Astrocyte (in vitro differentiated cells and primary cell): ENCODE measurements around the gene NR1H2. TPM values are rescaled to one million over a fixed set of nuclear protein-coding genes. Genes with fewer than 3 reads are reported as not detected.
"Not testable (repeated sequence)": the region's sequence is repeated elsewhere in the genome, so short reads cannot be mapped to it uniquely, and the experiment has no call there.

ENCODE experiments used
- DNase-seq: peaks from one replicate; pipeline ENCODE4 v3.0.0-alpha.2; 2010; ENCODE audit warnings: low read depth
- FAIRE-seq: peaks from 2 replicates; lab custom pipeline; 2011; peaks lifted over from hg19 to GRCh38; lab: Jason Lieb, UNC
- H2AFZ ChIP-seq: 2 replicates; pipeline ENCODE4 v1.6.0; 2012; ENCODE audit warnings: low read depth, low read length, inconsistent platforms
- H3K27ac ChIP-seq: 2 replicates; pipeline ENCODE4 v1.5.1; 2011; ENCODE audit warnings: low read depth, low read length, inconsistent platforms
- H3K27me3 ChIP-seq: 2 replicates; pipeline ENCODE4 v1.6.0; 2011; ENCODE audit warnings: low read length, inconsistent platforms; ENCODE audit not compliant: insufficient read depth
- H3K36me3 ChIP-seq: 2 replicates; pipeline ENCODE4 v1.5.1; 2011; ENCODE audit warnings: low read length, inconsistent platforms; ENCODE audit not compliant: insufficient read depth
- H3K4me1 ChIP-seq: 2 replicates; pipeline ENCODE4 v1.5.1; 2011; ENCODE audit warnings: low read length, inconsistent platforms; ENCODE audit not compliant: insufficient read depth
- H3K4me2 ChIP-seq: 2 replicates; pipeline ENCODE4 v1.6.0; 2012; ENCODE audit warnings: low read length, inconsistent platforms
- H3K4me3 ChIP-seq: 2 replicates; pipeline ENCODE4 v1.5.1; 2011; ENCODE audit warnings: low read depth, mild to moderate bottlenecking, low read length, inconsistent platforms; ENCODE audit not compliant: insufficient read depth
- H3K79me2 ChIP-seq: 2 replicates; pipeline ENCODE4 v1.6.0; 2012; ENCODE audit warnings: mild to moderate bottlenecking, low read length, inconsistent platforms; ENCODE audit not compliant: insufficient read depth
- H3K9ac ChIP-seq: 2 replicates; pipeline ENCODE4 v1.6.0; 2012; ENCODE audit warnings: mild to moderate bottlenecking, low read length, inconsistent platforms
- H3K9me3 ChIP-seq: 2 replicates; pipeline ENCODE4 v1.5.1; 2012; ENCODE audit warnings: low read depth, mild to moderate bottlenecking, low read length, inconsistent platforms; ENCODE audit not compliant: insufficient read depth
- H4K20me1 ChIP-seq: 2 replicates; pipeline ENCODE4 v1.6.0; 2012; ENCODE audit warnings: low read length, inconsistent platforms; ENCODE audit not compliant: insufficient read depth
- H3K27ac Mint-ChIP-seq: one replicate; pipeline ENCODE4 v1.8.0; 2021; ENCODE audit warnings: mild to moderate bottlenecking, mixed read lengths; ENCODE audit not compliant: unreplicated experiment
- H3K27me3 Mint-ChIP-seq: one replicate; pipeline ENCODE4 v1.8.0; 2021; ENCODE audit warnings: low read depth, mixed read lengths; ENCODE audit not compliant: unreplicated experiment
- H3K36me3 Mint-ChIP-seq: one replicate; pipeline ENCODE4 v1.8.0; 2021; ENCODE audit warnings: low read depth, mixed read lengths; ENCODE audit not compliant: unreplicated experiment
- H3K4me1 Mint-ChIP-seq: one replicate; pipeline ENCODE4 v1.8.0; 2021; ENCODE audit warnings: low read depth, mixed read lengths; ENCODE audit not compliant: unreplicated experiment
- H3K4me3 Mint-ChIP-seq: one replicate; pipeline ENCODE4 v1.8.0; 2021; ENCODE audit warnings: mild to moderate bottlenecking, moderate library complexity, mixed read lengths; ENCODE audit not compliant: unreplicated experiment
- H3K9me3 Mint-ChIP-seq: one replicate; pipeline ENCODE4 v1.8.0; 2021; ENCODE audit warnings: mild to moderate bottlenecking, mixed read lengths; ENCODE audit not compliant: unreplicated experiment
- EZH2 ChIP-seq: IDR thresholded peaks from 2 replicates; pipeline ENCODE4 v1.6.1; 2012; ENCODE audit warnings: mild to moderate bottlenecking, low read length, inconsistent platforms; ENCODE audit not compliant: insufficient read depth
- total RNA-seq: library from RNA; stranded (reverse); gene quantifications from 2 replicates; pipeline ENCODE4 v1.2.1, GENCODE V29; 2021
- TF ChIP-seq, protein P1 (sequence below): IDR thresholded peaks from 2 replicates; pipeline ENCODE4 v1.5.1; 2011; ENCODE audit warnings: low read depth, mild to moderate bottlenecking, inconsistent platforms, low read length, moderate library complexity; ENCODE audit not compliant: insufficient read depth

NR1H2 gene
- total RNA-seq, 1 donor from 2014 or later = 33.4 TPM

DNA sequence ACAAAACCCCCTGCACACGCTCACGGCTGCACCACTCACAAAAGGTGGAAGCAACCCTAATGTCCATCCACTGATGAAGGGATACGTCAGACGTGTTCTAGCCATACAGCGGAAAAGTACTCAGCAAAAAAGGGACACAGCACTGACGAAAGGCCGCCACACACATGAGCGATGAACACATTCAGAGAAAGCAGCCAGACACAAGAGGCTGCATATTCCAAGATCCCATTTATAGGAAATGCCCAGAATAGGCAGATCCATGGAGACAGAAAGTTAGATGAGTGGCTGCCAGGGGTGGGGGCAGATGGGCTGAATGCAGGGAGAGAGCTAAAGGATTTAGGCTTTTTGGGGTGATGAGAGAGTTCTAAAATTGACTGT is 11.6 kb downstream of the NR1H2 start:
- H3K27ac Mint-ChIP-seq = no peak overlapping the region
- FAIRE-seq = no peak

DNA sequence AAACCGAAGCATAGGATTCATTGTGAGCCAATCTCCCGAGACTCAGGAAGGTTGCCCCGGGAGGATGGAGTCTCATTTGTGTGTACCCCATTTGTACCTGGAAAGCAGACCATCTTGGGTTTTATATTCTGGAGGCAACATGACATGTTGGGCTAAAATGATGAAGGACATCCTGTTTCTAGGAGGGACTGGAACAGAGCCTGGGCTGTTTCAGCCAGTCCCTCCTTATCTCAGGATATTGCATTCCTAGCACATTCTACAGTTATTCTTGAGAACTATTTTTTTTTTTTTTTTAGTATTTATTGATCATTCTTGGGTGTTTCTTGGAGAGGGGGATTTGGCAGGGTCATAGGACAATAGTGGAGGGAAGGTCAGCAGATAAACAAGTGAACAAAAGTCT is 14.0 kb downstream of the NR1H2 start:
- not testable (repeated sequence) for H3K4me1 ChIP-seq, H3K4me3 Mint-ChIP-seq, H4K20me1 ChIP-seq, H3K4me1 Mint-ChIP-seq, H3K27ac Mint-ChIP-seq, H3K36me3 Mint-ChIP-seq, H3K9me3 Mint-ChIP-seq, H3K9me3 ChIP-seq, H2AFZ ChIP-seq, FAIRE-seq, H3K4me2 ChIP-seq, H3K36me3 ChIP-seq, H3K27me3 Mint-ChIP-seq, DNase-seq, H3K27me3 ChIP-seq, H3K4me3 ChIP-seq, H3K27ac ChIP-seq, H3K9ac ChIP-seq
- peaks cover 30% of the 10 kb centered on the region for H3K79me2 ChIP-seq

More for the DNA sequence above, 11.6 kb downstream of the NR1H2 start:
- H3K4me1 Mint-ChIP-seq = peaks cover 6% of the 10 kb centered on the region
- H3K36me3 ChIP-seq = peaks cover 5% of the 10 kb centered on the region
- no peak overlapping the region for H3K4me3 Mint-ChIP-seq
- no peaks in the 10 kb centered on the region for H3K27me3 ChIP-seq
- H3K79me2 ChIP-seq = peaks cover 33% of the 10 kb centered on the region
- H3K9me3 ChIP-seq = no peaks in the 10 kb centered on the region
- peaks cover 9% of the 10 kb centered on the region for H3K36me3 Mint-ChIP-seq
- H3K27me3 Mint-ChIP-seq = no peaks in the 10 kb centered on the region
- TF ChIP-seq EZH2 = no peak
- H3K9ac ChIP-seq = no peak overlapping the region
- no peak overlapping the region for H3K27ac ChIP-seq
- DNase-seq = no peak
- peaks cover 11% of the 10 kb centered on the region for H3K4me1 ChIP-seq
- no peak overlapping the region for H2AFZ ChIP-seq
- no peak overlapping the region for H3K4me3 ChIP-seq
- peaks cover 2% of the 10 kb centered on the region for H3K9me3 Mint-ChIP-seq
- H4K20me1 ChIP-seq = no peaks in the 10 kb centered on the region
- H3K4me2 ChIP-seq = no peak overlapping the region

DNA sequence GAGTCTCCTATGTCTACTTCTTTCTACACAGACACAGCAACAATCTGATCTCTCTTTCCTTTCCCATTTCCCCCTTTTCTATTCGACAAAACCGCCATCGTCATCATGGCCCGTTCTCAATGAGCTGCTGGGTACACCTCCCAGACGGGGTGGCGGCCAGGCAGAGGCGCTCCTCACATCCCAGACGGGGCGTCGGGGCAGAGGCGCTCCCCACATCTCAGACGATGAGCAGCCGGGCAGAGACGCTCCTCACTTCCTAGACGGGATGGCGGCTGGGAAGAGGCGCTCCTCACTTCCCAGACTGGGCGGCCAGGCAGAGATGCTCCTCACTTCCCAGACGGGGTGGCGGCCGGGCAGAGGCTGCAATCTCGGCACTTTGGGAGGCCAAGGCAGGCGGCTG is 14.7 kb downstream of the NR1H2 start:
- not testable (repeated sequence) for H3K27me3 Mint-ChIP-seq, H3K4me3 ChIP-seq, H3K4me1 ChIP-seq, H3K9me3 ChIP-seq, FAIRE-seq, H3K4me3 Mint-ChIP-seq, H2AFZ ChIP-seq, H3K9me3 Mint-ChIP-seq, H3K36me3 ChIP-seq, H3K27ac ChIP-seq, H3K4me1 Mint-ChIP-seq, H3K9ac ChIP-seq, H3K27me3 ChIP-seq, H4K20me1 ChIP-seq, H3K4me2 ChIP-seq, H3K36me3 Mint-ChIP-seq, DNase-seq, H3K27ac Mint-ChIP-seq
- H3K79me2 ChIP-seq = peaks cover 23% of the 10 kb centered on the region

DNA sequence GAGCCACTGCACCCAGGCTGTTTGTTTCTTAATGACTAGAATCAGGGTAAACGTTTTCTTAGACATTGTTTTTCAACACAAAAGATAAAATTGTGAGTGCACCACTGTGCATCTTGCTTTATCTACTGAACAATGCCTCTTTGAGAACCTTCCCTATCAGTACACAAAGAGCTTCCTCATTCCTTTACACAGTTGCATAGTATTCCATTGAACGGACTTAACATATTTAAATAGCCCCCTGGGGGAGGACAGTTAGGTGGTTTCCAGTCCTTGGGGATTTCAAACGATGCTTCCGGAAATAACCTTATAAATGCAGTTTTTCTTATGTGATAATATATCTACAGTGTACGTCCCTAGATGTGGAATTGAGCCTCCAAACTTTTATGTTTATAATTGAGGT is 16.5 kb downstream of the NR1H2 start:
- Histone ChIP-seq H3K4me2 (no peak overlapping the region), H3K27ac (no peak overlapping the region), H3K9ac (no peak overlapping the region), H3K36me3 (peaks cover 3% of the 10 kb centered on the region), H3K79me2 (peaks cover 10% of the 10 kb centered on the region), H2AFZ (no peak overlapping the region), H3K9me3 (no peaks in the 10 kb centered on the region), H4K20me1 (peaks cover 3% of the 10 kb centered on the region), H3K4me1 (no peaks in the 10 kb centered on the region), H3K27me3 (no peaks in the 10 kb centered on the region), H3K4me3 (no peak overlapping the region)
- TF ChIP-seq, protein P1, sequence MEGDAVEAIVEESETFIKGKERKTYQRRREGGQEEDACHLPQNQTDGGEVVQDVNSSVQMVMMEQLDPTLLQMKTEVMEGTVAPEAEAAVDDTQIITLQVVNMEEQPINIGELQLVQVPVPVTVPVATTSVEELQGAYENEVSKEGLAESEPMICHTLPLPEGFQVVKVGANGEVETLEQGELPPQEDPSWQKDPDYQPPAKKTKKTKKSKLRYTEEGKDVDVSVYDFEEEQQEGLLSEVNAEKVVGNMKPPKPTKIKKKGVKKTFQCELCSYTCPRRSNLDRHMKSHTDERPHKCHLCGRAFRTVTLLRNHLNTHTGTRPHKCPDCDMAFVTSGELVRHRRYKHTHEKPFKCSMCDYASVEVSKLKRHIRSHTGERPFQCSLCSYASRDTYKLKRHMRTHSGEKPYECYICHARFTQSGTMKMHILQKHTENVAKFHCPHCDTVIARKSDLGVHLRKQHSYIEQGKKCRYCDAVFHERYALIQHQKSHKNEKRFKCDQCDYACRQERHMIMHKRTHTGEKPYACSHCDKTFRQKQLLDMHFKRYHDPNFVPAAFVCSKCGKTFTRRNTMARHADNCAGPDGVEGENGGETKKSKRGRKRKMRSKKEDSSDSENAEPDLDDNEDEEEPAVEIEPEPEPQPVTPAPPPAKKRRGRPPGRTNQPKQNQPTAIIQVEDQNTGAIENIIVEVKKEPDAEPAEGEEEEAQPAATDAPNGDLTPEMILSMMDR = no peak
- no peak for TF ChIP-seq EZH2
- Mint-ChIP-seq H3K27ac (no peak overlapping the region), H3K27me3 (no peaks in the 10 kb centered on the region), H3K4me3 (no peak overlapping the region), H3K36me3 (peaks cover 8% of the 10 kb centered on the region), H3K4me1 (no peaks in the 10 kb centered on the region), H3K9me3 (peaks cover 2% of the 10 kb centered on the region)
- DNase-seq = no peak
- no peak for FAIRE-seq
